ENCODE measurements around the gene EEFSEC.

Gene EEFSEC

GRCh38 chr3:128247666-128248409, 94.6 kb downstream of the EEFSEC start:
- Histone ChIP-seq H3K27me3 (ENCODE audit: low read depth, low read length) (no peaks in the 10 kb centered on the region), H3K36me3 (ENCODE audit: control insufficient read depth in 1 of 2, insufficient read depth in 2 of 2, low read length in 2 of 2) (peaks cover 9 to 20% of the 10 kb centered on the region in 2 donors), H3K4me1 (ENCODE audit: control insufficient read depth in 1 of 2, insufficient read depth in 2 of 2, low read length in 2 of 2) (no peaks in the 10 kb centered on the region), H3K27ac (ENCODE audit: low read length) (no peak overlapping the region), H3K4me3 (ENCODE audit: low read depth in 1 of 2, low read length in 2 of 2) (no peak overlapping the region), H3K9me3 (ENCODE audit: control insufficient read depth in 1 of 2, low read length in 2 of 2) (no peaks in the 10 kb centered on the region)

- H3K36me3 ChIP-seq (ENCODE audit: control insufficient read depth in 1 of 2, insufficient read depth in 2 of 2, low read length in 2 of 2), result peaks cover 7 to 12% of the 10 kb centered on the region in 2 donors
- no peaks in the 10 kb centered on the region for H3K27me3 ChIP-seq (ENCODE audit: low read depth, low read length)
- H3K27ac ChIP-seq (ENCODE audit: low read length), result no peak overlapping the region
- H3K9me3 ChIP-seq (ENCODE audit: control insufficient read depth in 1 of 2, low read length in 2 of 2), result no peaks in the 10 kb centered on the region
- no peaks in the 10 kb centered on the region for H3K4me1 ChIP-seq (ENCODE audit: control insufficient read depth in 1 of 2, insufficient read depth in 2 of 2, low read length in 2 of 2)
- H3K4me3 ChIP-seq (ENCODE audit: low read depth in 1 of 2, low read length in 2 of 2), result no peak overlapping the region
Measured at GRCh38 chr3:128252083-128252482, 98.8 kb downstream of the EEFSEC start.

GRCh38 chr3:128253150-128253549, 99.9 kb downstream of the EEFSEC start:
- peaks cover 0 to 2% of the 10 kb centered on the region in 2 donors for H3K36me3 ChIP-seq (ENCODE audit: control insufficient read depth in 1 of 2, insufficient read depth in 2 of 2, low read length in 2 of 2)
- H3K27me3 ChIP-seq (ENCODE audit: low read depth, low read length), result no peaks in the 10 kb centered on the region
- H3K9me3 ChIP-seq (ENCODE audit: control insufficient read depth in 1 of 2, low read length in 2 of 2), result no peaks in the 10 kb centered on the region
- no peaks in the 10 kb centered on the region for H3K4me1 ChIP-seq (ENCODE audit: control insufficient read depth in 1 of 2, insufficient read depth in 2 of 2, low read length in 2 of 2)
- H3K4me3 ChIP-seq (ENCODE audit: low read depth in 1 of 2, low read length in 2 of 2), result no peak overlapping the region
- H3K27ac ChIP-seq (ENCODE audit: low read length), result no peak overlapping the region

- H3K4me3 ChIP-seq (ENCODE audit: low read depth in 1 of 2, low read length in 2 of 2), result no peak overlapping the region
- H3K27ac ChIP-seq (ENCODE audit: low read length), result no peak overlapping the region
- peaks cover 4 to 5% of the 10 kb centered on the region in 2 donors for H3K9me3 ChIP-seq (ENCODE audit: control insufficient read depth in 1 of 2, low read length in 2 of 2)
- H3K4me1 ChIP-seq (ENCODE audit: control insufficient read depth in 1 of 2, insufficient read depth in 2 of 2, low read length in 2 of 2), result no peaks in the 10 kb centered on the region
- H3K27me3 ChIP-seq (ENCODE audit: low read depth, low read length), result no peaks in the 10 kb centered on the region
- no peaks in the 10 kb centered on the region for H3K36me3 ChIP-seq (ENCODE audit: control insufficient read depth in 1 of 2, insufficient read depth in 2 of 2, low read length in 2 of 2)
Measured at GRCh38 chr3:128254066-128254590, 100.8 kb downstream of the EEFSEC start.

GRCh38 chr3:128254967-128255366, 101.7 kb downstream of the EEFSEC start:
- H3K4me1 ChIP-seq (ENCODE audit: control insufficient read depth in 1 of 2, insufficient read depth in 2 of 2, low read length in 2 of 2), result no peaks in the 10 kb centered on the region
- no peak overlapping the region for H3K27ac ChIP-seq (ENCODE audit: low read length)
- H3K4me3 ChIP-seq (ENCODE audit: low read depth in 1 of 2, low read length in 2 of 2), result no peak overlapping the region
- no peaks in the 10 kb centered on the region for H3K36me3 ChIP-seq (ENCODE audit: control insufficient read depth in 1 of 2, insufficient read depth in 2 of 2, low read length in 2 of 2)
- H3K9me3 ChIP-seq (ENCODE audit: control insufficient read depth in 1 of 2, low read length in 2 of 2), result peaks cover 4 to 5% of the 10 kb centered on the region in 2 donors
- no peaks in the 10 kb centered on the region for H3K27me3 ChIP-seq (ENCODE audit: low read depth, low read length)

GRCh38 chr3:128256131-128256530, 102.8 kb downstream of the EEFSEC start:
- H3K36me3 ChIP-seq (ENCODE audit: control insufficient read depth in 1 of 2, insufficient read depth in 2 of 2, low read length in 2 of 2), result no peaks in the 10 kb centered on the region
- peaks cover 13% of the 10 kb centered on the region in 2 donors for H3K9me3 ChIP-seq (ENCODE audit: control insufficient read depth in 1 of 2, low read length in 2 of 2)
- H3K27me3 ChIP-seq (ENCODE audit: low read depth, low read length), result no peaks in the 10 kb centered on the region
- H3K27ac ChIP-seq (ENCODE audit: low read length), result no peak overlapping the region
- H3K4me1 ChIP-seq (ENCODE audit: control insufficient read depth in 1 of 2, insufficient read depth in 2 of 2, low read length in 2 of 2), result no peaks in the 10 kb centered on the region
- no peak overlapping the region for H3K4me3 ChIP-seq (ENCODE audit: low read depth in 1 of 2, low read length in 2 of 2)

- H3K27me3 ChIP-seq (ENCODE audit: low read depth, low read length), result no peaks in the 10 kb centered on the region
- no peaks in the 10 kb centered on the region for H3K4me1 ChIP-seq (ENCODE audit: control insufficient read depth in 1 of 2, insufficient read depth in 2 of 2, low read length in 2 of 2)
- H3K36me3 ChIP-seq (ENCODE audit: control insufficient read depth in 1 of 2, insufficient read depth in 2 of 2, low read length in 2 of 2), result no peaks in the 10 kb centered on the region
- H3K27ac ChIP-seq (ENCODE audit: low read length), result no peak overlapping the region
- H3K4me3 ChIP-seq (ENCODE audit: low read depth in 1 of 2, low read length in 2 of 2), result no peak overlapping the region
- peaks cover 13% of the 10 kb centered on the region in 2 donors for H3K9me3 ChIP-seq (ENCODE audit: control insufficient read depth in 1 of 2, low read length in 2 of 2)
Measured at GRCh38 chr3:128257632-128258031, 104.4 kb downstream of the EEFSEC start.

GRCh38 chr3:128260275-128260674, 107.0 kb downstream of the EEFSEC start:
- Histone ChIP-seq H3K9me3 (ENCODE audit: control insufficient read depth in 1 of 2, low read length in 2 of 2) (peaks cover 13% of the 10 kb centered on the region in 2 donors), H3K27me3 (ENCODE audit: low read depth, low read length) (no peaks in the 10 kb centered on the region), H3K36me3 (ENCODE audit: control insufficient read depth in 1 of 2, insufficient read depth in 2 of 2, low read length in 2 of 2) (no peaks in the 10 kb centered on the region), H3K27ac (ENCODE audit: low read length) (no peak overlapping the region), H3K4me3 (ENCODE audit: low read depth in 1 of 2, low read length in 2 of 2) (no peak overlapping the region), H3K4me1 (ENCODE audit: control insufficient read depth in 1 of 2, insufficient read depth in 2 of 2, low read length in 2 of 2) (peaks cover 0 to 7% of the 10 kb centered on the region in 2 donors)

GRCh38 chr3:128262457-128262856, 109.2 kb downstream of the EEFSEC start:
- Histone ChIP-seq H3K27ac (ENCODE audit: low read length) (no peak overlapping the region), H3K27me3 (ENCODE audit: low read depth, low read length) (no peaks in the 10 kb centered on the region), H3K4me3 (ENCODE audit: low read depth in 1 of 2, low read length in 2 of 2) (no peak overlapping the region), H3K4me1 (ENCODE audit: control insufficient read depth in 1 of 2, insufficient read depth in 2 of 2, low read length in 2 of 2) (peaks cover 0 to 7% of the 10 kb centered on the region in 2 donors), H3K36me3 (ENCODE audit: control insufficient read depth in 1 of 2, insufficient read depth in 2 of 2, low read length in 2 of 2) (no peaks in the 10 kb centered on the region), H3K9me3 (ENCODE audit: control insufficient read depth in 1 of 2, low read length in 2 of 2) (peaks cover 13% of the 10 kb centered on the region in 2 donors)

GRCh38 chr3:128263118-128263517, 109.8 kb downstream of the EEFSEC start:
- H3K9me3 ChIP-seq (ENCODE audit: control insufficient read depth in 1 of 2, low read length in 2 of 2), result peaks cover 13% of the 10 kb centered on the region in 2 donors
- peaks cover 0 to 7% of the 10 kb centered on the region in 2 donors for H3K4me1 ChIP-seq (ENCODE audit: control insufficient read depth in 1 of 2, insufficient read depth in 2 of 2, low read length in 2 of 2)
- no peak overlapping the region for H3K4me3 ChIP-seq (ENCODE audit: low read depth in 1 of 2, low read length in 2 of 2)
- H3K36me3 ChIP-seq (ENCODE audit: control insufficient read depth in 1 of 2, insufficient read depth in 2 of 2, low read length in 2 of 2), result no peaks in the 10 kb centered on the region
- no peaks in the 10 kb centered on the region for H3K27me3 ChIP-seq (ENCODE audit: low read depth, low read length)
- H3K27ac ChIP-seq (ENCODE audit: low read length), result no peak overlapping the region

GRCh38 chr3:128263946-128264345, 110.7 kb downstream of the EEFSEC start:
- Histone ChIP-seq H3K27me3 (ENCODE audit: low read depth, low read length) (no peaks in the 10 kb centered on the region), H3K9me3 (ENCODE audit: control insufficient read depth in 1 of 2, low read length in 2 of 2) (peaks cover 9 to 10% of the 10 kb centered on the region in 2 donors), H3K27ac (ENCODE audit: low read length) (no peak overlapping the region), H3K4me1 (ENCODE audit: control insufficient read depth in 1 of 2, insufficient read depth in 2 of 2, low read length in 2 of 2) (peaks cover 0 to 7% of the 10 kb centered on the region in 2 donors), H3K36me3 (ENCODE audit: control insufficient read depth in 1 of 2, insufficient read depth in 2 of 2, low read length in 2 of 2) (peaks cover 0 to 2% of the 10 kb centered on the region in 2 donors), H3K4me3 (ENCODE audit: low read depth in 1 of 2, low read length in 2 of 2) (no peak overlapping the region)
